KMS-11 (cell line): ENCODE data around the gene NCKAP5.

ENCODE experiments used
- H2AFZ ChIP-seq: fragments of 200-600 bp; sonication (generic); 2 replicates; pipeline ENCODE4 v1.6.1; 2016; ENCODE audit warnings: antibody characterized with exemption, mixed run types, low read depth
- H3K27ac ChIP-seq: fragments of 200-600 bp; sonication (generic); 2 replicates; pipeline ENCODE4 v1.6.1; 2016; ENCODE audit warnings: mild to moderate bottlenecking, mixed run types
- H3K27me3 ChIP-seq: fragments of 200-600 bp; sonication (generic); 2 replicates; pipeline ENCODE4 v1.6.1; 2017; ENCODE audit warnings: mild to moderate bottlenecking, low read depth, mixed run types, moderate library complexity; ENCODE audit not compliant: insufficient read depth
- H3K36me3 ChIP-seq: fragments of 200-600 bp; sonication (generic); 2 replicates; pipeline ENCODE4 v1.6.1; 2017; ENCODE audit warnings: mild to moderate bottlenecking, mixed run types; ENCODE audit not compliant: insufficient read depth
- H3K4me1 ChIP-seq: fragments of 200-600 bp; sonication (generic); 2 replicates; pipeline ENCODE4 v1.6.1; 2016; ENCODE audit warnings: mild to moderate bottlenecking, low read depth, mixed run types; ENCODE audit not compliant: poor library complexity, severe bottlenecking
- H3K4me2 ChIP-seq: fragments of 200-600 bp; sonication (generic); 2 replicates; pipeline ENCODE4 v1.7.0; 2016; ENCODE audit warnings: mild to moderate bottlenecking, mixed run types
- H3K4me3 ChIP-seq: fragments of 200-600 bp; sonication (generic); IDR thresholded peaks from 2 replicates; pipeline ENCODE4 v1.6.1; 2017; ENCODE audit warnings: low read depth, low read length, mixed read lengths; ENCODE audit not compliant: insufficient read depth
- H3K79me2 ChIP-seq: fragments of 200-600 bp; sonication (generic); 2 replicates; pipeline ENCODE4 v1.6.1; 2016; ENCODE audit warnings: low read depth, mixed run types; ENCODE audit not compliant: insufficient read depth
- H3K9ac ChIP-seq: fragments of 200-600 bp; sonication (generic); 2 replicates; pipeline ENCODE4 v1.6.1; 2016; ENCODE audit warnings: mild to moderate bottlenecking, mixed run types
- H4K20me1 ChIP-seq: fragments of 200-600 bp; sonication (generic); 2 replicates; pipeline ENCODE4 v1.6.1; 2016; ENCODE audit warnings: mild to moderate bottlenecking, mixed run types; ENCODE audit not compliant: insufficient read depth
- TF ChIP-seq, protein P1 (sequence below): fragments of 200-600 bp; sonication (generic); conservative IDR thresholded peaks from 2 replicates; pipeline ENCODE4 v1.6.1; 2017; ENCODE audit warnings: low read depth, mild to moderate bottlenecking, antibody characterized with exemption, low read length, moderate library complexity, mixed read lengths

Gene NCKAP5

DNA sequence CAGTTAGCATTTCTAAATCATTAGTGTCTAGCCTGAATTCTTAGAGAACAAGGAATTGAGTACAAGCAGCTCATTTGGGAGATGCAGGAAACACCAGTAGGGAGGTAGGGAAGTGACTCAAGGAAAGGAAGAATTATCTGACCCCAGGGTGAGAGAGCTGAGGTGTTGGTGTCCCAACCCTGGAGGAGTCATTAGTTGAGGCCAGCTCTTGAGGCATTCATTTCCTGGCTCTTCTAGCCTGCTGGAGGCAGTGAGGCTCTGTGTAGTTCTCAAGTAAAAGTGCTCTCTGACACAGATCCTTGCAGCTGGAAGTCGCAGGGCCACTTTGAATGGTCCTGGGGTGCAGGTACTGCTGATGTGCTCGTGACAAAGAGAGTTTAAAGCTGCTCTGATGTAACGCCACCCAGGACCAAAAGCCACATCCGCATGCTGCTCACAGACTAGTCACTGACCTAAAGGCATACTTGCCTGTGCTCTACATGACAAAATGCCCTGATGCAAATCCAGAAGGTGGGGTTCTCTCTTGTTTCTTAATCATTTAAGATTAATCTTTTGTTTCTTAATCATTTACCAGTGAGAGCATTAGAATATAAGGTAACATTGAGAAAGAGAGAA, 598.8 kb downstream of the NCKAP5 start:
- Histone ChIP-seq H3K4me2 (no peak overlapping the region), H3K4me3 (no peak overlapping the region), H3K36me3 (no peaks in the 10 kb centered on the region), H3K9ac (no peak overlapping the region), H4K20me1 (no peaks in the 10 kb centered on the region), H2AFZ (no peak overlapping the region), H3K27me3 (no peaks in the 10 kb centered on the region), H3K27ac (no peak overlapping the region), H3K79me2 (no peaks in the 10 kb centered on the region), H3K4me1 (no peaks in the 10 kb centered on the region)
- TF ChIP-seq, protein P1, sequence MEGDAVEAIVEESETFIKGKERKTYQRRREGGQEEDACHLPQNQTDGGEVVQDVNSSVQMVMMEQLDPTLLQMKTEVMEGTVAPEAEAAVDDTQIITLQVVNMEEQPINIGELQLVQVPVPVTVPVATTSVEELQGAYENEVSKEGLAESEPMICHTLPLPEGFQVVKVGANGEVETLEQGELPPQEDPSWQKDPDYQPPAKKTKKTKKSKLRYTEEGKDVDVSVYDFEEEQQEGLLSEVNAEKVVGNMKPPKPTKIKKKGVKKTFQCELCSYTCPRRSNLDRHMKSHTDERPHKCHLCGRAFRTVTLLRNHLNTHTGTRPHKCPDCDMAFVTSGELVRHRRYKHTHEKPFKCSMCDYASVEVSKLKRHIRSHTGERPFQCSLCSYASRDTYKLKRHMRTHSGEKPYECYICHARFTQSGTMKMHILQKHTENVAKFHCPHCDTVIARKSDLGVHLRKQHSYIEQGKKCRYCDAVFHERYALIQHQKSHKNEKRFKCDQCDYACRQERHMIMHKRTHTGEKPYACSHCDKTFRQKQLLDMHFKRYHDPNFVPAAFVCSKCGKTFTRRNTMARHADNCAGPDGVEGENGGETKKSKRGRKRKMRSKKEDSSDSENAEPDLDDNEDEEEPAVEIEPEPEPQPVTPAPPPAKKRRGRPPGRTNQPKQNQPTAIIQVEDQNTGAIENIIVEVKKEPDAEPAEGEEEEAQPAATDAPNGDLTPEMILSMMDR, result no peak

DNA sequence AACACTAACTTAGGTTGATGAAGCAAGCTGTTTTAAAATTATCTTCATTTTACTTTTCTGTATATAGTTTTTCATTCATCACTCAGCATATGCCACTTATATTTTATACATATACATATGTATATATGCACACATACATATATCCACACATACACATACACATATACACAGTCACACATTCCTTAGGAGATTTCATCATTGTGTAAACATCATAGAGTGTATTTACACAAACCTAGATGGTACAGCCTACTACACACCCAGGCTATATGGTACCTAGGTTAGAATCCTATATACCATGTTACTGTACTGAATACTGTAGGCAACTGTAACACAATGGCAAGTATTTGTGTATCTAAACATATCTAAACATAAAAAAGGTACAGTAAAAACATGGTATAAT, 602.8 kb downstream of the NCKAP5 start:
- no peaks in the 10 kb centered on the region for H3K79me2 ChIP-seq
- no peak overlapping the region for H3K27ac ChIP-seq
- no peak overlapping the region for H3K4me3 ChIP-seq
- no peaks in the 10 kb centered on the region for H3K4me1 ChIP-seq
- H3K4me2 ChIP-seq, result no peak overlapping the region
- no peak overlapping the region for H2AFZ ChIP-seq
- H3K27me3 ChIP-seq, result no peaks in the 10 kb centered on the region
- TF ChIP-seq, protein P1, result no peak
- no peaks in the 10 kb centered on the region for H3K36me3 ChIP-seq
- no peak overlapping the region for H3K9ac ChIP-seq
- no peaks in the 10 kb centered on the region for H4K20me1 ChIP-seq

DNA sequence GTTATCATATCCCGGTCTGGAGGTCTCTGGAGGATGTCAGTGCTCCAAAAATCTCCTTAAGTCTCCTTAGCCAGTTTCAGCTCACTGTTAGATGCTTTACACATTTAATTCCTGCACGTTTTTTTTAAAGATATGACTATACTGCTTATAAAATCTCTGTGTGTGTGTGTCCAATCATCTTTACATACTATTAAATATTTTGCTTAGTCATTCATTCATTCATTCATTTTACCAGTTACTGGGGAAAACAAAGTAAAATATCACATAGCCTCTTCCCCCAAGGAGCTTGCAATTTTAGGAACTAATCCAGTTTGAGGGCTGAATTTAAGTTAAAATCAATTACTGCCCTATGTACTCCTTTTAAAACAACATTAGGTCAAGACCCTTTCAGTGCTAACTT, 605.1 kb downstream of the NCKAP5 start:
- Histone ChIP-seq H3K27me3 (no peaks in the 10 kb centered on the region), H3K9ac (no peak overlapping the region), H3K4me1 (no peaks in the 10 kb centered on the region), H3K4me2 (no peak overlapping the region), H3K27ac (no peak overlapping the region), H3K36me3 (no peaks in the 10 kb centered on the region), H4K20me1 (no peaks in the 10 kb centered on the region), H2AFZ (no peak overlapping the region), H3K4me3 (no peak overlapping the region), H3K79me2 (no peaks in the 10 kb centered on the region)
- TF ChIP-seq, protein P1, result no peak

DNA sequence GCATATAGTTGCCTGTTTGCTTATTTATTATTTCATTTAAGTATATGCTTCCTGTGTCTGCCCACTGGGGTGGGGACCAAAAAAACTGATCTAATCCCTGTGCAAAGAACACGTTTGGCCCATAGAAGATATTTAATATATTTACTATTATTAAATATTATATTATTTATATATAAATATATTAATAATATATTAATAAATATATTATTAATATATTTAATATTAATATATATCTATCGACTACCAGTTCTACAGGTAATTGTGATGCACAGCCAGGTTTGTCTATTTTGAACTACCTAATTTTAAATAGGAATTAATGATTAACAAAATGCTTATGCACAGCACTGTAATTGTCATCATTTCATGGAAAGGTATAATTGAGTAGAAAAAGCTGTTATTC, 609.4 kb downstream of the NCKAP5 start:
- Histone ChIP-seq H3K36me3 (no peaks in the 10 kb centered on the region), H3K4me2 (no peak overlapping the region), H3K79me2 (no peaks in the 10 kb centered on the region), H3K27ac (no peak overlapping the region), H3K27me3 (no peaks in the 10 kb centered on the region), H3K9ac (no peak overlapping the region), H3K4me1 (no peaks in the 10 kb centered on the region), H4K20me1 (no peaks in the 10 kb centered on the region), H3K4me3 (no peak overlapping the region), H2AFZ (no peak overlapping the region)
- TF ChIP-seq, protein P1, result no peak
